GM18502 (cell line): ENCODE measurements around the gene STX8.
"Not testable (repeated sequence)": the region's sequence is repeated elsewhere in the genome, so short reads cannot be mapped to it uniquely, and the experiment has no call there.

Source experiments
- ATAC-seq: cut with Tn5 transposase; IDR thresholded peaks from one replicate; pipeline ENCODE4 v1.9.1; 2021; ENCODE audit warnings: mild to moderate bottlenecking; ENCODE audit not compliant: unreplicated experiment, poor library complexity

The STX8 gene

GRCh38 chr17:9361188-9361955 lies 214.2 kb downstream of the STX8 start:
- ATAC-seq, result no peak

DNA sequence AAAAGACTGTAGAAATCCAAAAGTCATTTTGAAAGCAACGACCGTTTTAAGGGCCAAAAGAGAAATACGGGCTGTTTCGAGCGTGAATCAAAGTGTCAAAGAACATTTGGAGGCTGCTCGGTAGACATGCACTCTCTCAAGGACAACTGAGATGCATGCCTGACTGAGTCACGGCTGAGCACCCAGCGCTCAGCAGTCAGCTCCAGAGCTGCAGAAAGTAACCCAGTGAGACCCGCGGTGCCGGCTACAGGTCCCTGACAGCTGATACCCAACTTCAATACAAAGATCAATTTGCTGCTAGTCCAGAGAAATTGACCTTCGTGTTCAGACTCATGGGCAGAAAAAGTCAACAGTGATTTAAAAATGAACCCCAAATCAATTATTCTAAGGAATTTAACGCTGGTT lies 214.9 kb downstream of the STX8 start:
- ATAC-seq, result no peak

- ATAC-seq, result no peak
Measured at GRCh38 chr17:9356488-9356911, 219.1 kb downstream of the STX8 start.

DNA sequence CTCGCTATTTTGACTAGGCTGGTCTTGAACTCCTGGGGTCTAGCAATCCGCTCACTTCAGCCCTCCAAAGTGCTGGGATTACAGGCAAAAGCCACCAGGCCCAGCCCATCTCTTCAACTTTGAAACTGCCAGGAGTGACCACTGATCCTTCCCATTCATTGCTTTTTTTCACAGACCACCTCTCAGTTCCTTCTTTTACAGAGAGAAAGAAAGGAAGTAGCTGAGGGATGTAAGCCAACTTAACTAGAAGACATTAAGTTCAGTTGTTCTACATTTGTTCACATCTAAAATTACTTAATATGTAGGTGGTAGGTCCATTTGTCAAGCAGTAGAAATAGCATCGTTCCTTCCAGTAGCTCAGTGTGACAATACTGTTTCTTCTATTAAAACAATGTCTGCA lies 219.8 kb downstream of the STX8 start:
- ATAC-seq, result no peak

DNA sequence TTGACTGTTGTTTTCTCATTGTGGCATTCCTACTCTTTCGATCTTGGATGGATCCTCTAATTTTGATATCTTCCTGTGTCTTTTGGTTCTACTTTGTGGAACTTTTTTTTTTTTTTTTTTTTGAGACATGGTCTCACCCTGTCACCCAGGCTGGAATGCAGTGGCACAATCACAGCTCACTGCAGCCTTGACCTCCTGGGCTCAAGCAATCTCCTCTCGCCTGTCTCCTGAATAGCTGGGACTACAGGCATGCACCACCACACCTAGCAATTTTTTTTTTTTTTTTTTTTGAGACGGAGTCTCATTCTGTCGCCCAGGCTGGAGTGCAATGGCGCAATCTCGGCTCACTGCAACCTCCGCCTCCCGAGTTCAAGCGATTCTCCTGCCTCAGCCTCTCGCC lies 220.4 kb downstream of the STX8 start:
- not testable (repeated sequence) for ATAC-seq

DNA sequence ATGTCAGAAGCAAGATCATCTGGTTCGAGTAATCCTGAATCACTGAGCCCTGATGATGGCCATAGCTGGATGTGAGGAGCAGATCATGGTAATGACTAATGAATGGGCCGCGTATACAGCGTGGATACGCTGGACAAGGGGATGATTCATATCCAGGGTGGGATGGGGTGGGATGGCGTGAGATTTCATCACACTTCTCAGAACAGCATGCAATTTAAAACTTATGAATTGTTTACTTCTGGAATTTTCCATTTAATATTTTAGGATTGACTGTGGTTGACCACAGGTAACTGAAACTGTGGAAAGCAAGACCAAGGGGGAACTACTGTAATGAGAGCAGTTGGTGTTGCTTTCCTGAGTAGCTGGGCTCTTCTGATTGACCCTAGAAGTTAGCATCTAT lies 225.5 kb downstream of the STX8 start:
- ATAC-seq, result no peak

- no peak for ATAC-seq
Measured at GRCh38 chr17:9346296-9346926, 229.2 kb downstream of the STX8 start.

GRCh38 chr17:9343516-9343915 lies 232.1 kb downstream of the STX8 start:
- no peak for ATAC-seq

GRCh38 chr17:9342225-9342624 lies 233.4 kb downstream of the STX8 start:
- ATAC-seq, result no peak

DNA sequence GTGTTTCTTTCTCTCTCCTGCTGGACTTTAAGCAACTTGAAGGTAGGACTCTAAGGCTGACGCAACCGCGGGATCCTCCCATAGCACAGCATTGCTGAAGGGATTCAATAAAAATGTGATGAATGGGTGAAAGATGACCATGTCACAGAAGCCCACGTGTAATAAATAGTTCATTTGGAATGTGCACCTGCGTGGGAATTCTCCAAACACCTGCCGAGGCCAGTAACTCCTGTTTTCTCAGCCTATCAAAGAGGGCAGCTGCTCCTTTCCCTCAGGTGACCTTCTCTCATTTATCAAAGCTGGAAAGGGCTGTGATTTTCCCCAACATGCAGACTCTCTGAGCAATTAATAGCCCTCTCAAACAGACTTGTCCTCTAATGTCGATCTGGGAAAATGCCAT lies 235.7 kb downstream of the STX8 start:
- no peak for ATAC-seq

- not testable (repeated sequence) for ATAC-seq
Measured at GRCh38 chr17:9339482-9339881, 236.1 kb downstream of the STX8 start.

GRCh38 chr17:9336817-9337216 lies 238.8 kb downstream of the STX8 start:
- no peak for ATAC-seq

GRCh38 chr17:9334536-9335446 lies 240.8 kb downstream of the STX8 start:
- no peak for ATAC-seq

DNA sequence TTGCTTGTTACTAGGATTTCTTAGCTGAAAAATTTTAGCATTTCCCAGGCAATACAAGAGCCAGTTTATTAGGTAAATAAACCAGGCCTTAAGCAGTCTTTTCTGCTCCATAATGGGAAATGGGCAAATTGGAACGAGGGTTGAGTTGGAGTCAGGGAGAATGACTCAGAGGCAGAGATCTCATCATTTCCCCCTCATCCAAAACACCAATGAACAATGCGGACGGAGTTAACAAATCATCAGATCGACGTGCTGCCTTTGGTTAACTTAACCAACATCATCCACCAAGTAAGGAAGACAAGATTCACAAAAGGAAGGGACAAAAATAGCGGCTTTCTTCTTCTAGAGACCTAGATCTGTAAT lies 243.5 kb downstream of the STX8 start:
- ATAC-seq, result no peak

DNA sequence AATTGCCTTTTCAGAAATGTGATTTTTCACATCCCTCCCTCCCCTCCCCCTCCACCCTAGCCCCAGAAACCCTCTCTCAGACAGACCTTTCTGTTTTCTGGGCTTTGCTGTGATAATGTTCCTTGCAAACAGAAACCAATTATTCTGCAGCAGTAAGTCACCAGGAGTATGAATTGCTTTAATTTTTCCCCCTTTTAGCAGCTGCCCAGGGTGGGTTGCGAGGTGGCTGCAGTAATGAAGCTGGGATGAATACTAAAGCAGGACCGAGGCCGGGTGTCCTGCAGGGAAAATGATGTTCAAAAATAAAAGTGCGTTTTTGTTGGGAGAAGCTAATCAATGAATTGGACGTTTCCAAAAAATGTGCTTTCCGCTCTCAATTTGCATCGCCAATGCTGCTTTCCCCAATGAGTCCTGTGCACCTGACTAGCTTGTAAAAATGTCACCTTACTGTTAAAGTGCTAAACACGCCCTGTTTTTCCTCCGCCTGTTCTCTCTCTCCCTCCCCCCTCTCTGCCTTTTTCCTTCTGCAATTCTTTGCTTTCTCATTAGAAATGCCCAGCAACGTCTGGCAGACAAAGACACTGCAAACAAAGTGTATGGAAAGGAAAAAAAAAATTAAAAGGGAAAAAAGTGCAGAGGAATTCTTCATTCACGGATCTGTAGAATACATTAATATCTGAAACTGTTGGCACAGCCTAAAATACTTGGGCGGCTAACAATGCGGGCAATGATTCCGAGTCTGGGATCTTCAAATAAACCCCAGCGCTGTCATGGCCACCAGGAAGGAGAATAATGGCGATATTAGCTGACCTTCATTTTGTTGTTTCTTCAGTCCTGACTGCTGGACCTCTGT lies 244.1 kb downstream of the STX8 start:
- no peak for ATAC-seq

DNA sequence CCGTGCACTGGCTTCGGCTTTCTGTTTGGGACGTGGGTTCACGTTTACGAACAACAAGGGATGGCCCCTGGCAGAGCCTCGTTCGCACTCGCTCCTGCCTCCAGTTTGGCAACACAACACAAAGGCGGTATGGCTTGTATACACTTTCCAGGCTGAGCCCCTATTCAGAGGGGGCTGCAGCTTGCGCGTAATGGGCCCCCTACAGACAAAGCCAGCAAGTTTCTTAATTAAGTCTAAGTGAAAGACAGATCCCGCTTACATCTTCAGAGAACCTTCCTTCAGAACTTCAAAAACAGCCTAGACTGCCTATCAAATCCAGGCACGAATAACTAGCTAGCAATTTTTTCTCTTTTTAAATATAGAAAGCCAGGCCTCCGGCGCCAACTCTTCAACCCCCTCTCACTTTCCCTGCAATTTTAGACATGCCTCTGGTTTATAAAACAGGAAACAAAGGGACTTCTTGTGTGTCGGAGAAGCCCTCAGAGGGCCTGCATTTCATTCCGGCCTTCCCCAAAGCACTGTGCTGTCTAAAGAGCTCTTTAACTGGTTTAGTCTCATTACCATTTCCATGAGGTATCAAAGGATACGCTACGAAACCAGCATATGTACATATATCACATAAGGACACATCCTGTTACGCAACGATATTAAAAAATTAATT lies 244.9 kb downstream of the STX8 start:
- no peak for ATAC-seq

GRCh38 chr17:9330141-9330540 lies 245.5 kb downstream of the STX8 start:
- ATAC-seq, result no peak

- no peak for ATAC-seq
Measured at GRCh38 chr17:9329251-9329921, 246.2 kb downstream of the STX8 start.

DNA sequence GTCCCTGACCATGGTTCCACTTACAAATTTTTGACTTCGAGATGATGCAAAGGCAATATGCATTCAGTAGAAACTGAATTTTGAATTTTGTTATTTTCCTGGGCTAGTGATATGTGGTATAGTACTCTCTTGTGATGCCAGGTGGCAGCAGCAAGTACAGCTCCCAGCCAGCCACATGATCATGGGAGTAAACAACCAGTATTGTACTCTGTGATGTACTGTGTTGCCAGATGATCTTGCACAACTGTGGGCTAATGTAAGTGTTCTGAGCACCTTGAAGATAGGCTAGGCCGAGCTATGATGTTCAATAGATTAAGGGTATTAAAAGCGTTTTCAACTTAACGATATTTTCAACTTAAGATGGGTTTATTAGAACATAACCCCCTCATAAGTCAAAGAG lies 250.8 kb downstream of the STX8 start:
- no peak for ATAC-seq
